GM12801 (cell line): ENCODE measurements around the gene MARCO.

ENCODE experiments used
- CTCF ChIP-seq: IDR thresholded peaks from one replicate; pipeline ENCODE4 v1.5.1; 2011; ENCODE audit warnings: control low read depth; ENCODE audit not compliant: insufficient read length; ENCODE audit errors: extremely low read depth

MARCO gene

GRCh38 chr2:119011162-119011909 is 69.3 kb downstream of the MARCO start:
- no peak for TF ChIP-seq CTCF

- no peak for TF ChIP-seq CTCF
Measured at GRCh38 chr2:119011910-119012209, 69.9 kb downstream of the MARCO start.

- no peak for TF ChIP-seq CTCF
Measured at GRCh38 chr2:119012345-119013301, 70.6 kb downstream of the MARCO start.

GRCh38 chr2:119013671-119014070 is 71.7 kb downstream of the MARCO start:
- no peak for TF ChIP-seq CTCF

DNA sequence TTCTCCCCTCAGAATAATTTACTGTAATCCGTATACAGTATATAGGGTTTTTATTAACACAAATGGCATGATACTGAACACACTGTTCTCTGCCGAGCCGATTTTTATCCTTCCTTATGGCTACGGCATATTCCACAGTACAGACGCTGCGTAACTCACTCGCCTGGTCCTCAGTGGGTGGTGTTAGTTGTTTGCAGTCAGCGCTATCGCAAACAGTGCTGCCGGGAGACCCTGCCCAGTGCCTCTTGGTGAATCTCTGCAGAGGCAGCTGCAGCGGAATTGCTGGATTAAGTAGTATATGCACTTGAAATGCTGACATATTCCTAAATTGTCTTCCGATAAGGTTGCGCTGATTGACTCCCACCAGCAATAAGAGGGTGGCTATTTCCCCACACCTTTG is 73.9 kb downstream of the MARCO start:
- TF ChIP-seq CTCF, result no peak

- no peak for TF ChIP-seq CTCF
Measured at GRCh38 chr2:119019521-119019920, 77.5 kb downstream of the MARCO start.

DNA sequence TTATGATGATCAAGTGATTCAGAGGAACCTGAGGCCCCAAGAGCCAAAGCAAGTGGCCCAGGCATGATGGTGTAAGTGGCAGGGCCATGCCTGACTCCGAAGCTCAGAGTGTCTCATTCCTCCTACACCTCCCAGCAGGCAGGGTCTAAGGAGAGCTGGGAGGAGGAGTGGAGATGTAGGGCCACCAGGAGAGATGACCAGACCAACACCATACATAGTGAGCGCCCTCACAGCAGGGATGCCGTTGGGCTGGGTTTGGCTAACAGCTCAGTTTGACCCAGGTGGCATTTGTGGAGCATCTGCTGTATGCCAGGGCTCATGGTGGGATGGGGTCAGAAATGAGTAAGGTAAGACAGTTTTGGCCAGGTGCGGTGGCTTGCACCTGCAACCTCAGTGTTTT is 80.7 kb downstream of the MARCO start:
- no peak for TF ChIP-seq CTCF
